Keratinocyte (primary cell): ENCODE measurements around the gene ZCCHC17.

Experiments
- EZH2 ChIP-seq: IDR thresholded peaks from one replicate; pipeline ENCODE4 v1.6.1; 2012; ENCODE audit warnings: inconsistent platforms, mild to moderate bottlenecking, low read length, moderate library complexity
- TF ChIP-seq, protein P1 (sequence below), 3 experiments: IDR thresholded peaks in 1 of 3; conservative IDR thresholded peaks in 1 of 3; optimal IDR thresholded peaks in 1 of 3; 2 replicates in 2 of 3; 3 replicates in 1 of 3; pipeline versions ENCODE3 to v1.5.1; 2011; ENCODE audit warnings: low read length in 3 of 3, mild to moderate bottlenecking in 3 of 3, moderate library complexity in 2 of 3, control low read depth in 1 of 3, inconsistent platforms in 1 of 3; ENCODE audit not compliant: insufficient read depth in 2 of 3; ENCODE audit errors: extremely low read depth in 1 of 3

DNA sequence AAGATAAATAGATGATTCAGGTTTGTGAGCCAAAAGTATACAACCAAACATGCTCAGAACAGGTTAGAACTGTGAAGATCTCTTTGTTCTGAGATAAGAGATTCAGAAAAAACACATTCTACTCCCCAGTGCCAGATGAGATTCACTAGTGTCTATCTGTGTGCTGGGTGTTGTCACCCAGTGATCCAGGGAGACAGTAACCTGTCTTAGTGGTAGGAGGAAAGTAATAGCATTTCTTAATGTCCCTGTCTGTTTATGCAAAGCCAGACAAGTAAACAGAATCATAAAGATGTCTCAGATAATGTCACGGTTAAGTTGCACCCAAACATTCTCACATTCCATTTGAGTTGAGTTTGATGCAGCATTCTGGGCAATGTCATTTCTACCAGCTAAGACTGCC, 38.3 kb upstream of the ZCCHC17 start:
- TF ChIP-seq EZH2, result no peak
- TF ChIP-seq, protein P1, sequence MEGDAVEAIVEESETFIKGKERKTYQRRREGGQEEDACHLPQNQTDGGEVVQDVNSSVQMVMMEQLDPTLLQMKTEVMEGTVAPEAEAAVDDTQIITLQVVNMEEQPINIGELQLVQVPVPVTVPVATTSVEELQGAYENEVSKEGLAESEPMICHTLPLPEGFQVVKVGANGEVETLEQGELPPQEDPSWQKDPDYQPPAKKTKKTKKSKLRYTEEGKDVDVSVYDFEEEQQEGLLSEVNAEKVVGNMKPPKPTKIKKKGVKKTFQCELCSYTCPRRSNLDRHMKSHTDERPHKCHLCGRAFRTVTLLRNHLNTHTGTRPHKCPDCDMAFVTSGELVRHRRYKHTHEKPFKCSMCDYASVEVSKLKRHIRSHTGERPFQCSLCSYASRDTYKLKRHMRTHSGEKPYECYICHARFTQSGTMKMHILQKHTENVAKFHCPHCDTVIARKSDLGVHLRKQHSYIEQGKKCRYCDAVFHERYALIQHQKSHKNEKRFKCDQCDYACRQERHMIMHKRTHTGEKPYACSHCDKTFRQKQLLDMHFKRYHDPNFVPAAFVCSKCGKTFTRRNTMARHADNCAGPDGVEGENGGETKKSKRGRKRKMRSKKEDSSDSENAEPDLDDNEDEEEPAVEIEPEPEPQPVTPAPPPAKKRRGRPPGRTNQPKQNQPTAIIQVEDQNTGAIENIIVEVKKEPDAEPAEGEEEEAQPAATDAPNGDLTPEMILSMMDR (optimal IDR thresholded peaks at IDR 0.05 in 1 of 3, IDR thresholded peaks at IDR 0.05 in 1 of 3, conservative IDR thresholded peaks at IDR 0.05 in 1 of 3; ENCODE audit: extremely low read depth in 1 of 3, insufficient read depth in 2 of 3, low read length in 3 of 3), result no peak
